A549 treated with AZD2906 at 1 μM for 4 hours (cell line): ENCODE measurements around the gene FAM13B. TPM values are rescaled to one million over a fixed set of nuclear protein-coding genes. Genes with fewer than 3 reads are reported as not detected.

Experiments
- total RNA-seq: library from RNA; stranded (reverse); fragments of 200-300 nt; extraction: Qiagen RNA extraction; gene quantifications from 5 replicates; pipeline ENCODE4 v1.2.3, GENCODE V29; 2022

The FAM13B gene
- 10.0 to 15.3 TPM (median 11.4 TPM) in 5 replicates for total RNA-seq

GRCh38 chr5:138032572-138033385 is at the start of gene FAM13B:
Gene FAM13B (minus strand): TSS chr5:138033079. CDS start chr5:138019111, 13,968 bp downstream.

GRCh38 chr5:137888863-137889759 is 143.8 kb downstream of the FAM13B start, which contains the start of gene PKD2L2:
Gene PKD2L2 (plus strand): TSS chr5:137889457. CDS start chr5:137889492, 35 bp downstream.

Other genes starting within 250 kb of the FAM13B start
- gene MYOT, start 165.2 kb downstream of the FAM13B start, total RNA-seq = 0.08 to 0.27 TPM (median 0.13 TPM) in 3 of 5 replicates, not detected in the others
- gene PKD2L2, start 143.6 kb downstream of the FAM13B start, total RNA-seq = 0.05 to 0.09 TPM (median 0.07 TPM) in 3 of 5 replicates, not detected in the others
- gene WNT8A, start 51.0 kb upstream of the FAM13B start, total RNA-seq = not detected in 5 replicates
- gene NME5, start 106.3 kb upstream of the FAM13B start, total RNA-seq = not detected in 5 replicates
- gene BRD8, start 145.6 kb upstream of the FAM13B start, total RNA-seq = 40.8 to 52.2 TPM (median 44.4 TPM) in 5 replicates
- 36.3 to 47.1 TPM (median 41.8 TPM) in 5 replicates for gene KIF20A, start 146.0 kb upstream of the FAM13B start, total RNA-seq
- gene CDC23, start 180.2 kb upstream of the FAM13B start, total RNA-seq = 22.3 to 34.2 TPM (median 25.5 TPM) in 5 replicates
- gene GFRA3, start 241.5 kb upstream of the FAM13B start, total RNA-seq = 0.06 to 0.14 TPM (median 0.10 TPM) in 4 of 5 replicates, not detected in the other